Frontal cortex (tissue), 4 donors: ENCODE results near the gene ITPRIPL2. TPM values are rescaled to one million over a fixed set of nuclear protein-coding genes. Genes with fewer than 3 reads are reported as not detected.

Experiments used
- DNase-seq, 2 donors: peaks; one replicate each; pipeline ENCODE4 v3.0.0; 2012; ENCODE audit warnings: low spot score in 2 of 2
- FAIRE-seq: peaks from 2 replicates; lab custom pipeline; 2012; peaks lifted over from hg19 to GRCh38; lab: Jason Lieb, UNC
- total RNA-seq: library from RNA; depleted of rRNA; stranded (reverse); fragments of >200 nt; gene quantifications from one replicate; pipeline ENCODE4 v1.2.3, GENCODE V29; 2014
- donor health status: control.
- donor health status: control.
- donor health status: control.

Gene ITPRIPL2
- total RNA-seq = 3.3 TPM

DNA sequence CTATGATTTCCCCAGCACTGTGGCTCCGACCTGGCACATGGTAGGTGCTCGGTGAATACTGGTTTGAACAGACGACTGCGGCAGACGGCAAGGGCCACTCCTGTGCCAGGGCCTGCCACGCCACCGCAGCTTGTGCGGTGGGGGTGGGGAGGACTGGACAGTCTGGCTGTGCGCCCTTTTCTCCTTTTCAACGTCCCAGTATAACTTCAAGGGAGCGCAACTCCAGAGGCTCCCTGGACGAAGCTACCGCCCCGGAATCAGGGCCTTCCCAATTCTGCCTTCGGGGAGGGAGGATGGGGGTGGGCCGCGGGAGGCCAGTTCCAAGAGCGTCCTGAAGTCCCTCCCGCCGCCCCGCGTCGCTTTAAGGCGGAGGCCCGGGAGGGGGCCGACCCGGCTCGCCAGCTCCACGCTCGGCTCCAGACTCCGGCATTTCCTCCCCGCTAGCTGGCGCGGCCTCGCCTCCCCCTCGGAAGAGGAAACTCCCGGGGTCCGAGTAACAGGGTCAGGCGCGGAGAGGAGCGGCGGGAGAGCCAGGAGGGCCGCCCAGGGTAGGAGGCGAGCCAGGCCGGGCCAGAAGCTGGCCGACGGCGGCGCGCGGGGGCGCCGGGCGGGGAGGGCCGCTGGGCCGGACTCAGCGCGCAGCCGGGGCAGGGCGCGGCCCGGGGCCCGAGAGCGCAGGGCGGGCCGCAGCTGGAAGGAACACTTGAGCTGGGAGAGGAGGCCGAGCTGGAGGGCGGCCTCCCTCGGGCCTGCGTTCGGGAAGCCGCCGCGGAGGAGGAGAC is at the start of gene ITPRIPL2:
TSS of gene ITPRIPL2 (plus strand) at position 388 of the 782 bp plus-strand sequence. CDS start 498 bp downstream, outside the sequence.
- FAIRE-seq (no peak), DNase-seq (peak; percentile 60 to 73)

GRCh38 chr16:19066988-19067348 is 46.8 kb upstream of the ITPRIPL2 start:
- DNase-seq (no peak), FAIRE-seq (no peak)

DNA sequence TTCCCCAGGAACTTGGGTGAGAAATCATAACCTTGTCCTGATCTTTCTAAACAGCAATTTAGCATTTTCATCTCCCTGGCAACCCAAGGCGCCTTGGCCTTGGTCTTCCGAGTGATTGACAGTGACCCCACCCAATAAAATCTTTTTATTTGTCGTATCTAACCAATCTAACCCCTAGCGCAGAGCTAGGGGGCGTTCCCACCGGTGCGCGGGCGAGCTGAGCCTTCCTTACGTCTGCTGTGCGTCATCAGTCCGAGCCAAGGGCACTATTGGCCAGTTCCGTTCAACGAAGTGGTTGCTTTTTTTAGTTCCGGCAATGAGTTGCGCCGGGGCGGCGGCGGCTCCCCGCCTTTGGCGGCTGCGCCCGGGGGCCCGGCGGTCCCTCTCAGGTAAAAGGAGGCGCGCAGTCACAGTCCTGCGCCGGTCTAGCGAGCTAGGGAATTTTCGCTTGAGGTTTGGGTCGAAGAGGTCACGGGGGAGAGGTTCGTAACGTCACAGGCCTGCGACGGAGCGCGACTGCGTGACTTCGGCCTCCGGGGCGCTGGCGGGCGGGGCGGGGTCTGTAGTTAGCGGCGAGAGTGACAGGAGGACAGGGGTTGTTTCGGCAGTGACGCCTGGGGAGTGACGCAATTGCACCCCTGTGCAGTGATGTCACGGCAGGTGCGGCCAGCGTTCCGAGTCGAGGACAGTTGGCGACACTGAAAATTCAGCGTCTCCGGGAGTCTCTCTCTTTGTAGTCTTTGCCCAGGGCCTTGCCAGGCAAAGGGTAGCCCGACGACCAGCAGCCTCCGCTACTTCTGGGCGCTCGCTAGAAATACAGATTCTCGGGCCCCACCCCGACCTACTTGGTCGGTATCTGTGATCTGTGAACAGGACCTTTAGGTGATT is 46.2 kb upstream of the ITPRIPL2 start, which contains the start of gene COQ7:
TSS of gene COQ7 (plus strand) at position 266 of the 888 bp plus-strand sequence. CDS start at position 317, 51 bp downstream.
- FAIRE-seq (peak; percentile 79), DNase-seq (peak; percentile 80 to 88)

DNA sequence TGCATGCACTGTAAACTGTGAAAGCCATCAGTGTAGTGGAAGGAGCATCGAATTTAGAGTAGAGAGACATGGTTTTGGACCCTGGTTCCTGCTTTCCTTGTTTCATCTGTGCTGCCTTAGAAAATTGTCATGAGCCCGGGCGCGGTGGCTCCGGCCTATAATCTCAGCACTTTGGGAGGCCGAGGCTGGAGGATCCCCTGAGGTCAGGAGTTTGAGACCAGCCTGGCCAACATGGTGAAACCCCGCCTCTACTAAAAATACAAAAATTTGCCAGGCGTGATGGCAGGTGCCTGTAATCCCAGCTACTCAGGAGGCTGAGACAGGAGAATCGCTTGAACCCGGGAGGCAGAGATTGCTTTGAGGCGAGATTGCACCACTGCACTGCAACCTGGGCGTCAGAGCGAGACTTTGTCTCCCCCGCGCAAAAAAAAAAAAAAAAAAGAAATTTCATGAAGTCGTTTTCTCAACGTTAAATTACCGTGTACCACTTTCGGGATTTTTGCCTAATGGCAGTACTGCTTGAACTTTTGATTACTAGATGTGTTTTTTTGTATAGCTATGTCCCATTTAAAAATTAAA is 45.4 kb upstream of the ITPRIPL2 start:
- FAIRE-seq (no peak), DNase-seq (no peak)

DNA sequence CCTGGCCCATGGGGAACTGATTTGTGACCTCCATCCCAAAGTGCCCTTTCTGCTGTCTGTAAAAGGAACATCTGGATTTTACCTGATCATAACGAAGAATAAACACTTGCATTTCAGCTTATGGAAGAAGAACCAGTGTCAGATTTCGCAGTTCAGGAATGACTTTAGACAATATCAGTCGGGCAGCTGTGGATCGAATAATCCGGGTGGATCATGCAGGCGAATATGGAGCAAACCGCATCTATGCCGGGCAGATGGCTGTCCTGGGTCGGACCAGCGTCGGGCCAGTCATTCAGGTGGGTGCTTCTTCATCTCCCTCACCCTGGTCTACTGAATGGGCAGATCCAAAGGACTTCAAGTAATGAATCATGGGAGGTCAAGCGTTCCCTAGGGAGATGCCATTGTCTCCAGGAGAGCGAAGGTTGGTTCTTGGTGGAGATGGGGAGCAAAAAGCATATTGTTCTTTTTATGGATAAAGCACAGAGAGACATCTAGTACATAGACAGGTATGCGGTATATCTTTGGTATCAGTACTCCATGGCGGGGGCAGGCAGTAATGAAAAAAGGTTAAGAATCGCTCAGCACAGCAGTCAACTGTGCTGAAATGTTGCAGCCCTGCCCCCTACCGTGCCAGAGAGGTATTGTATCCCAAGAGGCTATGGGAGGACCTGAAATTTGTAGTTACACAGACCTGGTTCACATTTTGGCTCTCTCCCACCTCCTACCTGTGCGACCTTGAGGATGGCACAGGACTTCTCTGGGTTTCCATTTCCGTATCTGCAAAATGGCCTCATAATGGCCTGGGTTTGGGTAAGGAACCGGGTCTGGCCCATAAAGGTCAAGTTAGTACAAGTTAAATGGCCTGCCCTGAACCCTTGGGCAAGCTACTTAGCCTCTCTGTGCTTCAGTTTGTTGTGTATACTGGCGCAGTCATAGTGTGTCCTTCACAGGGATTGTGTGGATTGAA is 41.7 kb upstream of the ITPRIPL2 start:
- FAIRE-seq (no peak), DNase-seq (peak in 1 of 2 donors; percentile 28)

GRCh38 chr16:19073344-19073743 is 40.4 kb upstream of the ITPRIPL2 start:
- DNase-seq = no peak
- FAIRE-seq = no peak

GRCh38 chr16:19073863-19074262 is 39.9 kb upstream of the ITPRIPL2 start:
- FAIRE-seq (no peak), DNase-seq (no peak)

DNA sequence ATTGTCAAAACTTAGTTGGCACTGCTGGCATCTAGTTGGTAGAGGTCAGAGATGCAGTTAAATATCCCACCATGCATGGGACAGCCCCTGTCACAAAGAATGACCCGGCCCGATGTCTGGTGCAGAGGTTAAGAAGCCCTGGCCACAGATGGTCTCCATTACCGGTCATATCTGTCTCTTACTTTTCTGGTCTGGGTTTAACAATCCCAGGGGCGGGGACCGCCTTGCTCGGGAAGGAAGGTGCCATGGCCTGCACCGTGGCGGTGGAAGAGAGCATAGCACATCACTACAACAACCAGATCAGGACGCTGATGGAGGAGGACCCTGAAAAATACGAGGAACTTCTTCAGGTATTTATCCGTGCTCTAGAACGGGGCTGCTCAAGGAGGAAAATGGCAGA is 38.3 kb upstream of the ITPRIPL2 start:
- DNase-seq = no peak

GRCh38 chr16:19077879-19078278 is 35.9 kb upstream of the ITPRIPL2 start:
- no peak for DNase-seq

More for the DNA sequence above, 38.3 kb upstream of the ITPRIPL2 start:
- no peak for FAIRE-seq

GRCh38 chr16:19083670-19084069 is 30.1 kb upstream of the ITPRIPL2 start:
- no peak for FAIRE-seq
- no peak for DNase-seq

More at GRCh38 chr16:19077879-19078278, 35.9 kb upstream of the ITPRIPL2 start:
- FAIRE-seq = no peak

- DNase-seq (no peak), FAIRE-seq (no peak)
These were observed 29.6 kb upstream of the ITPRIPL2 start for GRCh38 chr16:19084139-19084538.

DNA sequence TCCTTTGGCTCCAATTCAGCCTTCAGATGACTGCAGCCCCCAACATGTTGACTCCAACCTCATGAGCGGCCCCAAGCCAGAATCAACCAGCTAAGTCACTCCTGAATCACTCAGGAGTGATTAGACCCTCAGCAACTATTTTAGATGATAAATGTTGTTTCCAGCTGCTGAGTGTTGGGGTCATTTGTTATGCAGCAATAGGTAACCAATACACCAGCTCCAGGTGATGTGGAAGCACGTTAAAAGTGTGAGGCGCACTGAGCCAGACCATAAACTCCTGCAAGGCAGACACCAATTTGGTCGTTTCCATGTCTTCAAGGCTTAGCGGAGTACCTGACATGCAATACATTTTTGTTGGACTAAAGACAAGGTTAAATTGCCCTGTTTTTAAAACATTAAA is 28.9 kb upstream of the ITPRIPL2 start:
- DNase-seq (no peak), FAIRE-seq (no peak)

GRCh38 chr16:19085679-19086200 is 28.0 kb upstream of the ITPRIPL2 start:
- DNase-seq (no peak), FAIRE-seq (no peak)

DNA sequence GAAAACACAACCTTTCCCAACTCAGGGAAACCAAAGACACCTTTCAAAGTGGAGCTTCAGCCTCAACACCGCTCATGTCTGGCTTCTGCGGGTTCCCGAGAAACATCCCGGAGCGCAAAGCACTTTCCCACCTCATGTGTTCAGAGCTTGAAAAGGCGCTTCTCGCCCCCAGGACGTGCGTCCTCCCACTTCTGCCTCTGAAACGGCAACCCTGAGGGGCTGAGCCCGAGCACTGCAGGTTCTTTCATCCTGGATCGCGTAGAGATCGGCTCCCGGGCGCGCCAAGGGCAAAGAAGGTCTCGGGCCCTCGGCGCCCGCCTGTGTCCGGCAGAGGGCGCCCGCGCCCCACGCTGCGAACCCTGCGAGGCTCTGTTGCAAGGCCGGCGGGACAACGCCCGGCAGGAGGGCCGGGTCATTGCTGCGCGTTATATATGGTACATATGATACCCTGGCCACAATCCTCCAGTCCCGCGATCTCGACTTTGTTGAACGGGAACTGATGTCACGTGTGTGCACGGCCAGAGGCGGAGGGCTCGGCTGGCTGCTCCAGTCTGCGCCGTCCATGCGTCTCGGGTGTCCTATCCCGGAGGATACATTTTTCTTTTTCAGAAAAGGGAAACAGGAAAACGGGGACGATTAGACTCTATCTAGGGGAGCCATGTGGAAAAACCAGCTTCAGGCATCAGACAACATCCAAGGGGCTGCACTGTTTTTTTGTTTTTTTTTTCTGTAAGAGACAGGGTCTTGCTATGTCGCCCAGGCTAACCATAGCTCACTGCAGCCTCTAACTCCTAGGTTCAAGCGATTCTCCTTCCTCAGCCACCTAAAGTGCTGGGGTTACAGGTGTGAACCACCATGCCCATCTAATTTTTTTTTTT is 27.2 kb upstream of the ITPRIPL2 start:
- DNase-seq (peak; percentile 54 to 80), FAIRE-seq (no peak)

GRCh38 chr16:19088341-19088916 is 25.3 kb upstream of the ITPRIPL2 start:
- DNase-seq (no peak), FAIRE-seq (no peak)

- FAIRE-seq = no peak
- no peak for DNase-seq
These were observed 24.3 kb upstream of the ITPRIPL2 start for GRCh38 chr16:19089410-19089955.

- FAIRE-seq (no peak), DNase-seq (no peak)
These were observed 22.8 kb upstream of the ITPRIPL2 start for GRCh38 chr16:19090916-19091315.
